GM18870 (cell line): ENCODE measurements around the gene PLXNA4.
"Not testable (repeated sequence)": the region's sequence is repeated elsewhere in the genome, so short reads cannot be mapped to it uniquely, and the experiment has no call there.

Experiments
- ATAC-seq: cut with Tn5 transposase; IDR thresholded peaks from one replicate; pipeline ENCODE4 v1.9.1; 2021; ENCODE audit warnings: moderate library complexity; ENCODE audit not compliant: unreplicated experiment

Gene PLXNA4

GRCh38 chr7:132575982-132576720 is at the start of gene PLXNA4:
PLXNA4 (minus strand) TSS chr7:132576470; CDS start chr7:132508693, 67,777 bp downstream.
- no peak for ATAC-seq

- no peak for ATAC-seq
Measured at GRCh38 chr7:132625651-132626050, 49.4 kb upstream of the PLXNA4 start.

- ATAC-seq: no peak
Measured at GRCh38 chr7:132622081-132622480, 45.8 kb upstream of the PLXNA4 start.

- no peak for ATAC-seq
Measured at GRCh38 chr7:132619967-132620366, 43.7 kb upstream of the PLXNA4 start.

GRCh38 chr7:132618956-132619305 is 42.7 kb upstream of the PLXNA4 start:
- no peak for ATAC-seq

GRCh38 chr7:132618271-132618955 is 42.1 kb upstream of the PLXNA4 start:
- ATAC-seq: no peak

GRCh38 chr7:132614428-132615318 is 38.4 kb upstream of the PLXNA4 start:
- ATAC-seq: no peak

- ATAC-seq: no peak
Measured at GRCh38 chr7:132613737-132614136, 37.5 kb upstream of the PLXNA4 start.

- no peak for ATAC-seq
Measured at GRCh38 chr7:132610995-132611394, 34.7 kb upstream of the PLXNA4 start.

- no peak for ATAC-seq
Measured at GRCh38 chr7:132609906-132610520, 33.7 kb upstream of the PLXNA4 start.

GRCh38 chr7:132609222-132609621 is 33.0 kb upstream of the PLXNA4 start:
- no peak for ATAC-seq

- no peak for ATAC-seq
Measured at GRCh38 chr7:132608523-132608922, 32.3 kb upstream of the PLXNA4 start.

- no peak for ATAC-seq
Measured at GRCh38 chr7:132607656-132608055, 31.4 kb upstream of the PLXNA4 start.

GRCh38 chr7:132604121-132604520 is 27.9 kb upstream of the PLXNA4 start:
- ATAC-seq: no peak

GRCh38 chr7:132603220-132603833 is 27.1 kb upstream of the PLXNA4 start:
- no peak for ATAC-seq

- ATAC-seq: no peak
Measured at GRCh38 chr7:132601783-132602182, 25.5 kb upstream of the PLXNA4 start.

- ATAC-seq: no peak
Measured at GRCh38 chr7:132596588-132596987, 20.3 kb upstream of the PLXNA4 start.

- not testable (repeated sequence) for ATAC-seq
Measured at GRCh38 chr7:132594741-132595140, 18.5 kb upstream of the PLXNA4 start.

GRCh38 chr7:132592936-132593335 is 16.7 kb upstream of the PLXNA4 start:
- no peak for ATAC-seq

GRCh38 chr7:132592231-132592920 is 16.1 kb upstream of the PLXNA4 start:
- ATAC-seq: no peak
